Hepatocyte (in vitro differentiated cells): ENCODE results near the gene SLC1A2. TPM values are rescaled to one million over a fixed set of nuclear protein-coding genes. Genes with fewer than 3 reads are reported as not detected.

Experiments
- DNase-seq: peaks from one replicate; pipeline ENCODE4 v3.0.0-alpha.2; 2016; ENCODE audit warnings: low spot score
- H2AFZ ChIP-seq: fragments of 200-600 bp; sonication (generic); 2 replicates; pipeline ENCODE4 v1.6.0; 2016; ENCODE audit warnings: antibody characterized with exemption, mild to moderate bottlenecking
- H3K27ac ChIP-seq: fragments of 200-600 bp; sonication (generic); 2 replicates; pipeline ENCODE4 v1.5.1; 2016; ENCODE audit warnings: mild to moderate bottlenecking
- H3K27me3 ChIP-seq: fragments of 200-600 bp; sonication (generic); 2 replicates; pipeline ENCODE4 v1.6.1; 2016
- H3K36me3 ChIP-seq: fragments of 200-600 bp; sonication (generic); replicated peaks from 2 replicates; pipeline ENCODE4 v1.5.1; 2016; ENCODE audit warnings: low read depth; ENCODE audit not compliant: insufficient read depth
- H3K4me1 ChIP-seq: fragments of 200-600 bp; sonication (generic); 2 replicates; pipeline ENCODE4 v1.5.1; 2016; ENCODE audit warnings: mild to moderate bottlenecking, moderate library complexity; ENCODE audit not compliant: insufficient read depth
- H3K4me2 ChIP-seq: fragments of 200-600 bp; sonication (generic); 2 replicates; pipeline ENCODE4 v1.6.0; 2016
- H3K4me3 ChIP-seq: fragments of 200-600 bp; sonication (generic); 2 replicates; pipeline ENCODE4 v1.5.1; 2016; ENCODE audit warnings: mild to moderate bottlenecking
- H3K79me2 ChIP-seq: fragments of 200-600 bp; sonication (generic); 2 replicates; pipeline ENCODE4 v1.6.0; 2017; ENCODE audit warnings: mild to moderate bottlenecking
- H3K9me2 ChIP-seq: fragments of 200-600 bp; sonication (generic); replicated peaks from 2 replicates; pipeline ENCODE4 v1.6.0; 2017; ENCODE audit warnings: mild to moderate bottlenecking; ENCODE audit not compliant: insufficient read depth
- H3K9me3 ChIP-seq: fragments of 200-600 bp; sonication (generic); 2 replicates; pipeline ENCODE4 v1.5.1; 2016; ENCODE audit warnings: low read depth, mild to moderate bottlenecking
- H4K20me1 ChIP-seq: fragments of 200-600 bp; sonication (generic); 2 replicates; pipeline ENCODE4 v1.6.0; 2016; ENCODE audit warnings: mild to moderate bottlenecking; ENCODE audit not compliant: insufficient read depth, poor library complexity, severe bottlenecking
- CTCF ChIP-seq: fragments of 200-600 bp; sonication (generic); IDR thresholded peaks from 2 replicates; pipeline ENCODE4 v1.5.1; 2016; ENCODE audit warnings: antibody characterized with exemption, mild to moderate bottlenecking; ENCODE audit not compliant: poor library complexity
- EZH2 ChIP-seq: fragments of 200-600 bp; sonication (generic); IDR thresholded peaks from 2 replicates; pipeline ENCODE4 v1.6.1; 2016; ENCODE audit warnings: antibody characterized with exemption, mild to moderate bottlenecking, borderline replicate concordance
- EZH2phosphoT487 ChIP-seq: fragments of 200-600 bp; sonication (generic); IDR thresholded peaks from one replicate; pipeline ENCODE4 v1.6.1; 2018; ENCODE audit warnings: antibody characterized with exemption, mild to moderate bottlenecking, low read depth, moderate library complexity; ENCODE audit not compliant: unreplicated experiment, severe bottlenecking
- WGBS: methylation state at CpG from one replicate; pipeline ENCODE4 v1.1.6; 2016; ENCODE audit warnings: low lambda C conversion rate; ENCODE audit errors: missing lambda C conversion rate; 5-methylcytosine and 5-hydroxymethylcytosine counted together
- polyA plus RNA-seq: library from polyadenylated mRNA; unstranded; fragments of >200 nt; fragmentation: Nextera tagmentation; extraction: Ambion mirVana; gene quantifications from 2 replicates; pipeline ENCODE4 v1.2.1, GENCODE V29; 2016
- total RNA-seq: library from RNA; depleted of rRNA; stranded (reverse); fragments of >200 nt; gene quantifications from 2 replicates; pipeline ENCODE4 v1.2.3, GENCODE V29; 2014

SLC1A2 gene
- total and polyA plus RNA-seq, 2 experiments from 2014 or later = 0.59 to 2.9 TPM

- Histone ChIP-seq H3K36me3 (no peaks in the 10 kb centered on the region), H3K79me2 (no peaks in the 10 kb centered on the region), H3K27me3 (no peaks in the 10 kb centered on the region), H2AFZ (no peak overlapping the region), H3K9me2 (no peaks in the 10 kb centered on the region), H3K27ac (no peak overlapping the region), H4K20me1 (no peaks in the 10 kb centered on the region), H3K4me3 (no peak overlapping the region), H3K4me2 (no peak overlapping the region), H3K4me1 (no peaks in the 10 kb centered on the region), H3K9me3 (no peaks in the 10 kb centered on the region)
- DNase-seq = no peak
- TF ChIP-seq CTCF = no peak
- TF ChIP-seq EZH2 = no peak
- no peak for TF ChIP-seq EZH2phosphoT487
Measured at GRCh38 chr11:35215945-35216344, 203.4 kb downstream of the SLC1A2 start.

DNA sequence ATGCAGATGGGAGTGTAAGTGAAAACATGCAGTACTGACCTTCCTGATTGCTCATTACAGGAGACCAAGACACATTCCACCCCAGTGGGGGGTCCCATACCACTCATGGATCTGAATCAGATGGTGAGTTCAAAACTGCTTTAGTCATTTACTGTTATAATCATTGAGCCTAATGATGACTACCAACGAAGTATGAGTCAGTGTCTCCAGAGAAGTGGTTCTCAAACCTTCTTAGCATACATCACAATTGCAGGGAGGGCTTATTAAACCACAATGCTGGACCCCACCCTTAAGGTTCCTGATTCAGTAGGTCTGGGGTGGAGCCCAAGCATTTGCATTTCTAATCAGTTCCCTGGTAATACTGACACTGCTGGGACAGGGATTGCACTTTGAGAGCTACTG lies 204.6 kb downstream of the SLC1A2 start:
- no peak overlapping the region for H3K27ac ChIP-seq
- no peaks in the 10 kb centered on the region for H3K27me3 ChIP-seq
- H4K20me1 ChIP-seq = no peaks in the 10 kb centered on the region
- H2AFZ ChIP-seq = no peak overlapping the region
- TF ChIP-seq EZH2 (no peak), EZH2phosphoT487 (no peak), CTCF (no peak)
- no peaks in the 10 kb centered on the region for H3K9me3 ChIP-seq
- no peak overlapping the region for H3K4me3 ChIP-seq
- WGBS = 68% methylated on average over 1 of the region's 1 CpG
- H3K4me1 ChIP-seq = no peaks in the 10 kb centered on the region
- H3K9me2 ChIP-seq = no peaks in the 10 kb centered on the region
- no peak for DNase-seq
- H3K4me2 ChIP-seq = no peak overlapping the region
- H3K79me2 ChIP-seq = no peaks in the 10 kb centered on the region
- H3K36me3 ChIP-seq = no peaks in the 10 kb centered on the region

DNA sequence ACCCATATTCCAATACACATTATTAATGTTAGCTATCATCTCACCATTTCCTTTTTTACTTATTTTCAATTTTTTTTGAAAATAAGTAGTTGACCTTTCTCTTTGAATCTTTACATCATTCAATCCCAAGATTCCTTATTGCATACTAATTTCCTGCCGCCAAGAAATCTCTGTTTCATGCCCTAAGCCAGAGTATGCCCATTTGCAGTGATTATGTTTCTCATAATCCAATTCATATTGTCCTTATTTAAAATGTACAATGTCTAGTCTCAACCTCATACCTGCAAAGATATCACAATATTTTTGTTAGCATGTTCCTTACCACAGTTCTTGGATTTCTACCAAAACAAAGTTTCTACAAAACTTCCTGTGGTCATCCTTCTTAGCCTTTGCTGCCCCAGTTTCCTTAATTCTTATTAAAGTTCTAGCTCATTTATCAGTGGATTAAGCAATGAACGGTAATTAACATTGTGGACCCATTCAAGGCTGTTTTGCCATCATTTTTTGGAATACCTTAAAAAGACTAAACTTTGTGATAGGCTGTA lies 205.1 kb downstream of the SLC1A2 start:
- no peak overlapping the region for H3K4me2 ChIP-seq
- WGBS = 85% methylated on average over 2 of the region's 2 CpGs
- no peaks in the 10 kb centered on the region for H3K79me2 ChIP-seq

More for the DNA sequence above, 205.1 kb downstream of the SLC1A2 start:
- Histone ChIP-seq H3K4me1 (no peaks in the 10 kb centered on the region), H3K9me2 (no peaks in the 10 kb centered on the region), H2AFZ (no peak overlapping the region), H3K36me3 (no peaks in the 10 kb centered on the region), H3K27ac (no peak overlapping the region), H3K27me3 (no peaks in the 10 kb centered on the region), H3K9me3 (no peaks in the 10 kb centered on the region), H3K4me3 (no peak overlapping the region), H4K20me1 (no peaks in the 10 kb centered on the region)
- no peak for TF ChIP-seq EZH2
- no peak for TF ChIP-seq CTCF
- no peak for TF ChIP-seq EZH2phosphoT487
- DNase-seq = no peak
